ENCODE results near the gene TBXAS1. TPM values are rescaled to one million over a fixed set of nuclear protein-coding genes. Genes with fewer than 3 reads are reported as not detected.

The TBXAS1 gene
- polyA plus RNA-seq, 1 donor from 2014 or later: 0.93 TPM

DNA sequence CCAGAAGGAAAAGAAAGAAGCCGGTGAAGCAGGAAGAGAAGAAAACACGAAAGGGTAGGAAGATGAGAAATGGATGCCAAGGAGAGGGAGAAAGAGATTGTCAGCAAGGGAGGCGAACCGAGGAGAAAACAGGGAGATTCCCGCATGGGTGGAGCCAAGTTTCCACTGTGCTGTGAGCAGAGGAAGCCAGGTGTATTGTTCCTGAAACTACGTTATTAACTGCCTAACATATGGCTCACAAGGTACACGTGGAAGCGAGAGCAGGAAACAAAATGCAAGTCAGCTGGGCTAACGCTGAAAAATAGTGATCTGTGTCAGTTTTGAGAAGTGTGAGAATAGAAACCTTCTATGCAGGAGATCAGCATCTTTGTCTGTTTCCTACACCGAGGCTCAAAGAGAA is 30.8 kb upstream of the TBXAS1 start:
- Histone ChIP-seq H3K36me3 (ENCODE audit: insufficient read depth, low read length) (no peaks in the 10 kb centered on the region), H3K4me2 (ENCODE audit: low read length) (no peak overlapping the region), H3K4me3 (ENCODE audit: low read length) (no peak overlapping the region)

GRCh38 chr7:139798892-139799291 is 30.2 kb upstream of the TBXAS1 start:
- Histone ChIP-seq H3K27ac (ENCODE audit: low read length) (no peak overlapping the region), H3K4me3 (ENCODE audit: low read length) (no peak overlapping the region), H3K9ac (ENCODE audit: low read length) (no peak overlapping the region), H3K79me2 (replicated peaks; ENCODE audit: insufficient read depth, low read length) (no peaks in the 10 kb centered on the region), H3K4me2 (ENCODE audit: low read length) (no peak overlapping the region), H3K36me3 (ENCODE audit: insufficient read depth, low read length) (no peaks in the 10 kb centered on the region), H3K27me3 (ENCODE audit: insufficient read depth, low read depth, low read length) (no peaks in the 10 kb centered on the region), H2AFZ (ENCODE audit: low read depth, low read length) (no peak overlapping the region), H4K20me1 (ENCODE audit: insufficient read depth) (no peaks in the 10 kb centered on the region), H3F3A (ENCODE audit: insufficient read depth, low read length, poor library complexity, severe bottlenecking) (no peaks in the 10 kb centered on the region), H3K9me3 (ENCODE audit: low read length) (peaks cover 3% of the 10 kb centered on the region), H3K9me2 (ENCODE audit: insufficient read depth, low read length) (no peaks in the 10 kb centered on the region)
- TF ChIP-seq EZH2 (IDR thresholded peaks at IDR 0.05; ENCODE audit: borderline replicate concordance, insufficient read depth, low read length, poor library complexity, severe bottlenecking) (no peak), SMC3 (conservative IDR thresholded peaks at IDR 0.05; ENCODE audit: poor library complexity) (no peak), TAF1 (IDR thresholded peaks at IDR 0.05; ENCODE audit: low read depth) (no peak), RAD21 (conservative IDR thresholded peaks at IDR 0.05) (no peak), EP300 (conservative IDR thresholded peaks at IDR 0.05; ENCODE audit: poor library complexity, severe bottlenecking) (no peak), MXI1 (conservative IDR thresholded peaks at IDR 0.05; ENCODE audit: poor library complexity, severe bottlenecking) (no peak), CTCF (IDR thresholded peaks at IDR 0.05; ENCODE audit: poor library complexity, severe bottlenecking) (no peak), POLR2AphosphoS5 (IDR thresholded peaks at IDR 0.05) (no peak)
- TF ChIP-seq, protein P1, sequence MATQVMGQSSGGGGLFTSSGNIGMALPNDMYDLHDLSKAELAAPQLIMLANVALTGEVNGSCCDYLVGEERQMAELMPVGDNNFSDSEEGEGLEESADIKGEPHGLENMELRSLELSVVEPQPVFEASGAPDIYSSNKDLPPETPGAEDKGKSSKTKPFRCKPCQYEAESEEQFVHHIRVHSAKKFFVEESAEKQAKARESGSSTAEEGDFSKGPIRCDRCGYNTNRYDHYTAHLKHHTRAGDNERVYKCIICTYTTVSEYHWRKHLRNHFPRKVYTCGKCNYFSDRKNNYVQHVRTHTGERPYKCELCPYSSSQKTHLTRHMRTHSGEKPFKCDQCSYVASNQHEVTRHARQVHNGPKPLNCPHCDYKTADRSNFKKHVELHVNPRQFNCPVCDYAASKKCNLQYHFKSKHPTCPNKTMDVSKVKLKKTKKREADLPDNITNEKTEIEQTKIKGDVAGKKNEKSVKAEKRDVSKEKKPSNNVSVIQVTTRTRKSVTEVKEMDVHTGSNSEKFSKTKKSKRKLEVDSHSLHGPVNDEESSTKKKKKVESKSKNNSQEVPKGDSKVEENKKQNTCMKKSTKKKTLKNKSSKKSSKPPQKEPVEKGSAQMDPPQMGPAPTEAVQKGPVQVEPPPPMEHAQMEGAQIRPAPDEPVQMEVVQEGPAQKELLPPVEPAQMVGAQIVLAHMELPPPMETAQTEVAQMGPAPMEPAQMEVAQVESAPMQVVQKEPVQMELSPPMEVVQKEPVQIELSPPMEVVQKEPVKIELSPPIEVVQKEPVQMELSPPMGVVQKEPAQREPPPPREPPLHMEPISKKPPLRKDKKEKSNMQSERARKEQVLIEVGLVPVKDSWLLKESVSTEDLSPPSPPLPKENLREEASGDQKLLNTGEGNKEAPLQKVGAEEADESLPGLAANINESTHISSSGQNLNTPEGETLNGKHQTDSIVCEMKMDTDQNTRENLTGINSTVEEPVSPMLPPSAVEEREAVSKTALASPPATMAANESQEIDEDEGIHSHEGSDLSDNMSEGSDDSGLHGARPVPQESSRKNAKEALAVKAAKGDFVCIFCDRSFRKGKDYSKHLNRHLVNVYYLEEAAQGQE (IDR thresholded peaks at IDR 0.05; ENCODE audit: borderline replicate concordance): no peak

More for the DNA sequence above, 30.8 kb upstream of the TBXAS1 start:
- Histone ChIP-seq H2AFZ (ENCODE audit: low read depth, low read length) (no peak overlapping the region), H3K27me3 (ENCODE audit: insufficient read depth, low read depth, low read length) (no peaks in the 10 kb centered on the region), H3F3A (ENCODE audit: insufficient read depth, low read length, poor library complexity, severe bottlenecking) (no peaks in the 10 kb centered on the region), H3K9me2 (ENCODE audit: insufficient read depth, low read length) (no peaks in the 10 kb centered on the region), H3K27ac (ENCODE audit: low read length) (no peak overlapping the region), H3K9me3 (ENCODE audit: low read length) (no peaks in the 10 kb centered on the region), H4K20me1 (ENCODE audit: insufficient read depth) (no peaks in the 10 kb centered on the region), H3K9ac (ENCODE audit: low read length) (no peak overlapping the region), H3K79me2 (replicated peaks; ENCODE audit: insufficient read depth, low read length) (no peaks in the 10 kb centered on the region)
- TF ChIP-seq MXI1 (conservative IDR thresholded peaks at IDR 0.05; ENCODE audit: poor library complexity, severe bottlenecking): no peak
- no peak for TF ChIP-seq CTCF (IDR thresholded peaks at IDR 0.05; ENCODE audit: poor library complexity, severe bottlenecking)
- no peak for TF ChIP-seq TAF1 (IDR thresholded peaks at IDR 0.05; ENCODE audit: low read depth)
- no peak for TF ChIP-seq EP300 (conservative IDR thresholded peaks at IDR 0.05; ENCODE audit: poor library complexity, severe bottlenecking)
- no peak for TF ChIP-seq EZH2 (IDR thresholded peaks at IDR 0.05; ENCODE audit: borderline replicate concordance, insufficient read depth, low read length, poor library complexity, severe bottlenecking)
- TF ChIP-seq POLR2AphosphoS5 (IDR thresholded peaks at IDR 0.05): no peak
- TF ChIP-seq RAD21 (conservative IDR thresholded peaks at IDR 0.05): no peak
- TF ChIP-seq, protein P1 (IDR thresholded peaks at IDR 0.05; ENCODE audit: borderline replicate concordance): no peak
- no peak for TF ChIP-seq SMC3 (conservative IDR thresholded peaks at IDR 0.05; ENCODE audit: poor library complexity)

Measured in neural cell (in vitro differentiated cells).